ENCODE results near the gene KCTD15.

- TF ChIP-seq, protein P1, sequence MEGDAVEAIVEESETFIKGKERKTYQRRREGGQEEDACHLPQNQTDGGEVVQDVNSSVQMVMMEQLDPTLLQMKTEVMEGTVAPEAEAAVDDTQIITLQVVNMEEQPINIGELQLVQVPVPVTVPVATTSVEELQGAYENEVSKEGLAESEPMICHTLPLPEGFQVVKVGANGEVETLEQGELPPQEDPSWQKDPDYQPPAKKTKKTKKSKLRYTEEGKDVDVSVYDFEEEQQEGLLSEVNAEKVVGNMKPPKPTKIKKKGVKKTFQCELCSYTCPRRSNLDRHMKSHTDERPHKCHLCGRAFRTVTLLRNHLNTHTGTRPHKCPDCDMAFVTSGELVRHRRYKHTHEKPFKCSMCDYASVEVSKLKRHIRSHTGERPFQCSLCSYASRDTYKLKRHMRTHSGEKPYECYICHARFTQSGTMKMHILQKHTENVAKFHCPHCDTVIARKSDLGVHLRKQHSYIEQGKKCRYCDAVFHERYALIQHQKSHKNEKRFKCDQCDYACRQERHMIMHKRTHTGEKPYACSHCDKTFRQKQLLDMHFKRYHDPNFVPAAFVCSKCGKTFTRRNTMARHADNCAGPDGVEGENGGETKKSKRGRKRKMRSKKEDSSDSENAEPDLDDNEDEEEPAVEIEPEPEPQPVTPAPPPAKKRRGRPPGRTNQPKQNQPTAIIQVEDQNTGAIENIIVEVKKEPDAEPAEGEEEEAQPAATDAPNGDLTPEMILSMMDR (conservative IDR thresholded peaks at IDR 0.05): no peak
- TF ChIP-seq EZH2 (IDR thresholded peaks at IDR 0.05; ENCODE audit: low read depth): no peak
Measured at GRCh38 chr19:33775731-33776487, 20.8 kb upstream of the KCTD15 start.
